Measurements from ENCODE around the gene RBM18. TPM values are rescaled to one million over a fixed set of nuclear protein-coding genes. Genes with fewer than 3 reads are reported as not detected.

Gene RBM18
- total and polyA plus RNA-seq, 9 donors: 8.3 to 25.0 (median 17.0) TPM

GRCh38 chr9:122258886-122259415, 5.7 kb downstream of the RBM18 start:
- WGBS, 3 donors: 80 to 83% (median 83%) methylated on average over 2 of the region's 2 CpGs
- H3K4me3 ChIP-seq: no peak overlapping the region
- H3K36me3 ChIP-seq: no peaks in the 10 kb centered on the region
- no peak for DNase-seq
- H3K27ac ChIP-seq: no peak overlapping the region
- no peaks in the 10 kb centered on the region for H3K9me3 ChIP-seq
- peaks cover 7% of the 10 kb centered on the region for H3K4me1 ChIP-seq (ENCODE audit: insufficient read depth)
- TF ChIP-seq CTCF (IDR thresholded peaks at IDR 0.05) (no peak), EP300 (IDR thresholded peaks at IDR 0.05) (no peak), POLR2A (IDR thresholded peaks at IDR 0.05) (no peak)
- no peaks in the 10 kb centered on the region for H3K27me3 ChIP-seq
- intact Hi-C loops (cut with DNase I): no loop called here

- Histone ChIP-seq H3K36me3 (no peaks in the 10 kb centered on the region), H3K4me1 (ENCODE audit: insufficient read depth) (peaks cover 1% of the 10 kb centered on the region), H3K27ac (no peak overlapping the region), H3K9me3 (no peaks in the 10 kb centered on the region), H3K27me3 (no peaks in the 10 kb centered on the region), H3K4me3 (no peak overlapping the region)
- WGBS, 3 donors: 88 to 93% (median 88%) methylated on average over 5 of the region's 5 CpGs
- no peak for DNase-seq
- TF ChIP-seq CTCF (IDR thresholded peaks at IDR 0.05) (no peak), EP300 (IDR thresholded peaks at IDR 0.05) (no peak), POLR2A (IDR thresholded peaks at IDR 0.05) (no peak)
- intact Hi-C loops (cut with DNase I): no loop called here
Observed at GRCh38 chr9:122256206-122256605, 8.4 kb downstream of the RBM18 start.

GRCh38 chr9:122254761-122255160, 9.9 kb downstream of the RBM18 start:
- intact Hi-C loops (cut with DNase I): no loop called here
- WGBS, 3 donors: 78 to 83% (median 81%) methylated on average over 3 of the region's 3 CpGs
- peaks cover 1% of the 10 kb centered on the region for H3K4me1 ChIP-seq (ENCODE audit: insufficient read depth)
- no peak for DNase-seq
- no peaks in the 10 kb centered on the region for H3K9me3 ChIP-seq
- no peaks in the 10 kb centered on the region for H3K27me3 ChIP-seq
- no peak overlapping the region for H3K27ac ChIP-seq
- H3K4me3 ChIP-seq: no peak overlapping the region
- no peak for TF ChIP-seq EP300 (IDR thresholded peaks at IDR 0.05)
- no peak for TF ChIP-seq POLR2A (IDR thresholded peaks at IDR 0.05)
- no peak for TF ChIP-seq CTCF (IDR thresholded peaks at IDR 0.05)
- no peaks in the 10 kb centered on the region for H3K36me3 ChIP-seq

- no peaks in the 10 kb centered on the region for H3K9me3 ChIP-seq
- DNase-seq: no peak
- no peaks in the 10 kb centered on the region for H3K36me3 ChIP-seq
- TF ChIP-seq POLR2A (IDR thresholded peaks at IDR 0.05) (no peak), CTCF (IDR thresholded peaks at IDR 0.05) (no peak), EP300 (IDR thresholded peaks at IDR 0.05) (no peak)
- H3K4me3 ChIP-seq: no peak overlapping the region
- 52 to 63% (median 58%) methylated on average over 5 of the region's 5 CpGs for WGBS, 3 donors
- no peaks in the 10 kb centered on the region for H3K27me3 ChIP-seq
- peaks cover 1% of the 10 kb centered on the region for H3K4me1 ChIP-seq (ENCODE audit: insufficient read depth)
- intact Hi-C loops (cut with DNase I): no loop called here
- H3K27ac ChIP-seq: no peak overlapping the region
Observed at GRCh38 chr9:122252796-122253195, 11.8 kb downstream of the RBM18 start.
